Testis (tissue), 2 donors: ENCODE data around the gene TMEM39B.

Experiments
- CTCF ChIP-seq, 3 experiments: fragments of 450-650 bp in 2 of 3; fragments of 200-600 bp in 1 of 3; sonication (generic) in 1 of 3; IDR thresholded peaks; one replicate each; pipeline ENCODE4 v1.5.1; 2016 to 2019; ENCODE audit warnings: antibody characterized with exemption in 3 of 3, mild to moderate bottlenecking in 2 of 3, moderate library complexity in 1 of 3
- POLR2A ChIP-seq: fragments of 450-650 bp; IDR thresholded peaks from one replicate; pipeline ENCODE4 v1.6.1; 2017; ENCODE audit warnings: antibody characterized with exemption, mild to moderate bottlenecking, moderate library complexity

DNA sequence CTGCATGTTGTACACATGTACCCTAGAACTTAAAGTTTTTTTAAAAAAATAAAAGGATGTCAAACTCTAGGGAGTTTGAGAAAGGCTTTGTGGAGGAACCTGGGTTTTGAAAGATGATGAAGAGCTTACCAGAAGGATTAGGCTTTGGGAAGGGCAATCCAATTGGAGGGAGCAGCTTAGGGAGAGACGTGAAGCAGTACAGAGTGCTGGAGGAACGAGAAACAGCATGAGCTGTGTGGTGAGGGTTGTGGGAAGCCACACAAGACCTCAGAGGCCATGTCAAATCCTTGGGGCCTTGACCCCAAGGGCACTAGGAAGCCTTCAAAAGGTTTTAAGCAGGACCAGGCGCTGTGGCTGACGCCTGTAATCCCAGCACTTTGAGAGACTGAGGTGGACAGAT is 26.7 kb downstream of the TMEM39B start:
- no peak for TF ChIP-seq CTCF (IDR thresholded peaks at IDR 0.05)
- no peak for TF ChIP-seq POLR2A
